GM13976 (cell line): ENCODE measurements around the gene TBX18.

Source experiments
- DNase-seq: peaks from one replicate; pipeline ENCODE4 v3.0.0; 2012; ENCODE audit warnings: low spot score
- in situ Hi-C: fragments of 300-500 bp; cut with MboI; formaldehyde crosslinking; loops from one replicate; pipeline ENCODE4 v1.12.0; 2022; ENCODE audit warnings: low sequenced_read_pairs, mixed read lengths, inconsistent platforms; ENCODE audit not compliant: unreplicated experiment
- TF ChIP-seq, protein P1 (sequence below): IDR thresholded peaks from 2 replicates; pipeline ENCODE4 v1.5.1; 2012; ENCODE audit warnings: borderline replicate concordance, mild to moderate bottlenecking; ENCODE audit not compliant: insufficient read depth; ENCODE audit errors: extremely low read depth, missing control alignments, control extremely low read depth

The TBX18 gene

DNA sequence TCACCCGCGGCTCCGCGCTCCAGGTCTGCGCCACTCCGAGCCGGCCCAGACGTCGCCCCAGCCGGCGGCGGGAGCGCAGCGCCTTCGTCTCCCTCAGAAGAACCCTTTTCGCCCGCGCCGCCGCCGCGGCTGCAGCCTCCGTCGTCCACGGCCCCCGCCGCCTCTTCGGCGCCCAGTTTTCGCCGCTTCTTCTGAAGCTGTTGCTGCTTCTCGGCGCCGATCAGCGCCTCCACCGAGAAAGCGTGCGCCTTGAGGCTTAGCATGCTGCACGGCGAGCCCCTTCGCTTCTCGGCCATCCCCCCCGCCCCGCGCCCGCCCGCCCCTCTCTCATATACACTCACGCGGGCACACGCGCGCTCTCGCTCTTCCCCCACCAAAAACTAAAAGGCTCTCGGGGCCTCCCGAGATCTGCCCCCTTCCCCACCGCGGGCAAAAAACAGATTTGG lies 489 bp downstream of the TBX18 start:
- in situ Hi-C loops: no loop called here
- TF ChIP-seq, protein P1, sequence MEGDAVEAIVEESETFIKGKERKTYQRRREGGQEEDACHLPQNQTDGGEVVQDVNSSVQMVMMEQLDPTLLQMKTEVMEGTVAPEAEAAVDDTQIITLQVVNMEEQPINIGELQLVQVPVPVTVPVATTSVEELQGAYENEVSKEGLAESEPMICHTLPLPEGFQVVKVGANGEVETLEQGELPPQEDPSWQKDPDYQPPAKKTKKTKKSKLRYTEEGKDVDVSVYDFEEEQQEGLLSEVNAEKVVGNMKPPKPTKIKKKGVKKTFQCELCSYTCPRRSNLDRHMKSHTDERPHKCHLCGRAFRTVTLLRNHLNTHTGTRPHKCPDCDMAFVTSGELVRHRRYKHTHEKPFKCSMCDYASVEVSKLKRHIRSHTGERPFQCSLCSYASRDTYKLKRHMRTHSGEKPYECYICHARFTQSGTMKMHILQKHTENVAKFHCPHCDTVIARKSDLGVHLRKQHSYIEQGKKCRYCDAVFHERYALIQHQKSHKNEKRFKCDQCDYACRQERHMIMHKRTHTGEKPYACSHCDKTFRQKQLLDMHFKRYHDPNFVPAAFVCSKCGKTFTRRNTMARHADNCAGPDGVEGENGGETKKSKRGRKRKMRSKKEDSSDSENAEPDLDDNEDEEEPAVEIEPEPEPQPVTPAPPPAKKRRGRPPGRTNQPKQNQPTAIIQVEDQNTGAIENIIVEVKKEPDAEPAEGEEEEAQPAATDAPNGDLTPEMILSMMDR: no peak

DNA sequence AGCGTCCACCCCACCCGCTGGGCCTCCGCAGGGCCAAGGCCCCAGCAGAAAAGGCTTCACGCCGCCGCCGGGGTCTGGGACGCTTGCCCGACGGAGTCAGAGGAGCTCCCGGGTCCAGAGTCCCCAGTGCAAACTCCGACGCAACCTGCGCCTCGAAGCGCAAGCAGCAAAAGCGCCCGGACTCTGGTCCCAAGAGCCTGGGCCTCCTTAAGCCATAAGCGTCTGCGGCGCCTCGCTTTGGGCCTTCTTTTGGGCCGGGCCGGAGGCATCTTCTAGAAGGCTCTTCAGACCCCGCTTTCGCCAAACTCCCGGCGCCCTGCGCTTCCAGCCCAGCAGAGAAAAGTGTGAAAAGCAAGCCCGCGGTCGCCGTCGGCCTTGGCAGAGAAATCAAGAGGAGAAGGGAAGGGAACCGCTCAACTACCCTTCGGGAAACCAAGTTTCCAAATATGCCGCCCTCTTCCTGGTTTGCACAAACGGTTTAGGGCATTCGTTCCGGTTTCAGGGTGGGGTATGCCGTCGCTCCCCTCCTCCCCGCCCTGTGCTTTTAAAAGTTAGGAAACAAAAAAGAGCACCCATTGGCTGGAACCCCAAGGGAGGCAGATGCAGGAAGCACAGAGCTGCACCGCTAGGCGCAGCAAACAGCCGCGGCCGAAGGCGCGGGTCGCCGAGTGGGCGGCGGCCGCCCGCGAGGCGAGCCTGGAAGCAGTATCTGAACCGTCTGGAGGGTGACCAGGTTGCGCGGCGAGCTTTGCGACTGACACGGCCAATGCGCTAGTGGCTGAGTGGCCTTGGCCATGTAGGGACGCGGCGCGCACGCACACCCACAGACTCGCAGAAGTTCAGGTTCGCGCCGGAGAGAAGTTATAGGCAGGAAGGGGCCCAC lies 1.2 kb downstream of the TBX18 start:
- no peak for DNase-seq
- in situ Hi-C loops: no loop called here
- TF ChIP-seq, protein P1: no peak

More for the DNA sequence above, 489 bp downstream of the TBX18 start:
- no peak for DNase-seq

DNA sequence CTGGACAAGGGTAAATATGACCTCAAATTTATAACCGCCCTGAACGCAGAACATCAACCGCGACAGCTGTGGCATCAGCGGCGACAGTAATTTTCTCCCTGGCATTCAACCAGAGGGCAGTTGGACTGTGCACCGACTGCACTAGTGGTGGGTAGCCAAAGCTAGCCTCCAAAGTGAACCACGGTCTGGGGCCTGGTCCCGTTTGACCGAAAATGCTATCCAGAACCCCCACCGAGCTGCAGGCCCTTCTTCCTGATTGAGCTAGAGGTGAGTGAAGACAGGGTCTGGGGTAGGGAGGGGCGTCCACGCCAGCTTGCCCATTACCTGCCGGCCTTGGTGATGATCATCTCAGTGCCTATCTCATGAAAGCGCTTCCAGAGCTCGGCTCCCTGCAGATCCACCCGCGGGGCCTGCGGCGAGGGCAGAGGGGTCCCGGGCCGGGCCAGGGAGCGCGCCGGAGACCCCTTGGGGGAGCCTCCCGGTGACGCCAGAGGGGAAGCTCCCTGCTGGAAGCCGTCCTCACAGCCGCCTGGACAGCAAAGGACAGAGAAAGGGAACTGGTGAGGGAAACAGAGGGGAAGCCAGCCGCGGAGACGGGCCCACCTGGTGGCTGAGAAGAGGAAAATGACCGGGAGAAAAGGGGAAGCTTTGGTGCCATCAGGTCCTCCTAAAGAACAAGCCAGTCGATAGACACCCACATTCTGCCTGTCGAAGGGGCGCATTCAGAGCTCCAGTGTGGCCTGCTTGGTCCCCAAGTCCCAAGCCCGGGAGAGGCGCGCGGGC lies 2.0 kb downstream of the TBX18 start:
- DNase-seq: no peak
- in situ Hi-C loops: no loop called here
- TF ChIP-seq, protein P1: no peak

DNA sequence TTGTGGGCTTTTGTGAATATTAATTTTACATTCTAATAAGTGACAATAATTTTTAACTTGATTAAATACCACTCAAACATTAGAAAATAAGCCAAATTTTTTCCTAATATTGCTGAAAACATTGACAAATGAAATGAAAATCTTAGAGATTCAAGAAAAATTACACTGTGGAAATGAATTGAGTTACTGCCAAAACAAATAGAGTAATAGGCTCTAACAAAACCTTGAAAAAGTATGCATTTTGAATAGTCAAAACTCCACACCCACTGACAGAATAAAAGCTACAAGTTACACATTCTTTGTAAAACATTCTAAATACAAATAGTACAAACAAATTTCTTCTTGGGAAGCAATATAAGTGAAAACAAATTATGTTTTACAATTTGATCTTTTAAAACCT lies 5.9 kb downstream of the TBX18 start:
- TF ChIP-seq, protein P1: no peak
- in situ Hi-C loops: no loop called here
- DNase-seq: no peak

DNA sequence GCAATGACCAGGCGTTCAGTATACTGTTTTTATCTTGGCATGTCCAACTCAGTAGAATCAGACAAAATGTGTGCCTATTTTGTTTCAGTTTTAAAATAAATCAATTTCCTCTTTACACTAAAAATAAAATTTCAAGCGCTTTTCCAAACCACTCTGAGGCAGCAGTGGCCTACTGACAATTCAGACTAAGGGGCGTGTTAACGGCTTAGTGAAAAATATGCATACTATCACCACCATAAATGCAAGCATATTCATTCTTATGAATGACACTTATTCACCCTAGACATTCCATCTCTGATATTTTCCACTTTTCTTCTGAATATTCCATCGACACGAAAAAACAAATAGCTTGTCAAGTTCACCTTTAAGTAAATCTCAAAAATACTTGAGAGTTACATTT lies 7.5 kb downstream of the TBX18 start:
- in situ Hi-C loops: no loop called here
- TF ChIP-seq, protein P1: no peak
- DNase-seq: no peak

DNA sequence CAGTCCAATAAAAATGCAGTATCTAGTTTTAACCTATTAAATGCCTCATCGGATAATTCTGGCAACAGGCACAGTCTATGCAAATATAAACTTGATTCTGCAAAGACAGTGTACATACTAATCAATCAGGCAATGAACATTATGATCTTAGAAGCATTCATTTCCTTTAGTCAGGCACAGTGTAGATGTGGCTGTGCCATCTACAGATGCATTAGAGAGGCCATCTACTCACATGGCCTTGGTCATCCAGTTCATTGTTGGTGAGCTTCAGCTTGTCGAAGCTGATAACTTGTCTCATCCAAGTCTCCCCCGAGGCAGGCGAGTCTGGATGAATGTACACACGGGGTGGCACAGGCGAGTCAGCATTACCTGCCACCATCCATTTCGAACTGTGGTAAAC lies 7.9 kb downstream of the TBX18 start:
- in situ Hi-C loops: no loop called here
- TF ChIP-seq, protein P1: no peak

More for the DNA sequence above, 7.9 kb downstream of the TBX18 start:
- no peak for DNase-seq
